Measurements from ENCODE around the gene H19.

- TF ChIP-seq FOXA1 (IDR thresholded peaks at IDR 0.05; ENCODE audit: borderline replicate concordance) (no peak), MXI1 (IDR thresholded peaks at IDR 0.05; ENCODE audit: low read depth, low read length) (no peak), NFYB (IDR thresholded peaks at IDR 0.05; ENCODE audit: extremely low read depth, insufficient read length) (no peak), PRDM10 (IDR thresholded peaks at IDR 0.05; ENCODE audit: partially characterized antibody) (no peak), EZH2 (IDR thresholded peaks at IDR 0.05; ENCODE audit: borderline replicate concordance, low read depth, low read length) (no peak), BRF2 (IDR thresholded peaks at IDR 0.05; ENCODE audit: borderline replicate concordance, insufficient read depth, insufficient read length) (no peak), ZNF561 (CRISPR knock-in tag; conservative IDR thresholded peaks at IDR 0.05) (no peak), DEAF1 (CRISPR knock-in tag; IDR thresholded peaks at IDR 0.05) (no peak), LARP7 (IDR thresholded peaks at IDR 0.05) (no peak), EGR1 (conservative IDR thresholded peaks at IDR 0.05) (no peak)
Measured at GRCh38 chr11:1966531-1966930, 31.1 kb downstream of the H19 start.

Data from K562 (cell line).